Right atrium auricular region (tissue), 2 donors: ENCODE results near the gene FBXO9. TPM values are rescaled to one million over a fixed set of nuclear protein-coding genes. Genes with fewer than 3 reads are reported as not detected.

Experiments
- DNase-seq: peaks from one replicate; pipeline ENCODE4 v3.0.0-alpha.2; 2019; ENCODE audit warnings: low spot score
- H3K27ac ChIP-seq, 2 donors: fragments of 200-600 bp; sonication (generic); 1 replicate in 1 of 2; 2 replicates in 1 of 2; pipeline ENCODE4 v1.5.1; 2016 to 2019
- H3K27me3 ChIP-seq, 2 donors: fragments of 200-600 bp; sonication (generic); one replicate each; pipeline versions ENCODE4 v1.5.1 to v1.6.0; 2017 to 2019
- H3K36me3 ChIP-seq: fragments of 200-600 bp; sonication (generic); one replicate; pipeline ENCODE4 v1.5.1; 2016
- H3K4me1 ChIP-seq, 2 donors: fragments of 200-600 bp; sonication (generic); one replicate each; pipeline versions ENCODE4 v1.5.1 to v1.6.0; 2017 to 2019
- H3K4me3 ChIP-seq, 2 donors: fragments of 200-600 bp; sonication (generic); 1 replicate in 1 of 2; 2 replicates in 1 of 2; pipeline ENCODE4 v1.5.1; 2017 to 2019; ENCODE audit warnings: mild to moderate bottlenecking in 1 of 2, moderate library complexity in 1 of 2
- H3K9me3 ChIP-seq, 2 donors: fragments of 200-600 bp; sonication (generic); one replicate each; pipeline ENCODE4 v1.5.1; 2019
- CTCF ChIP-seq, 2 donors: fragments of 200-600 bp; sonication (generic); IDR thresholded peaks; one replicate each; pipeline ENCODE4 v1.5.1; 2019; ENCODE audit warnings: antibody characterized with exemption in 2 of 2
- total RNA-seq, 2 donors: library from RNA; depleted of rRNA; stranded (reverse); fragments of >200 nt; gene quantifications; one replicate each; pipeline ENCODE4 v1.1.0, GENCODE V29; 2016

Gene FBXO9
- total RNA-seq, 2 donors from 2014 or later = 35.8 to 50.5 TPM

- Histone ChIP-seq H3K4me3 (no peak overlapping the region), H3K27me3 (no peaks in the 10 kb centered on the region), H3K36me3 (no peaks in the 10 kb centered on the region), H3K4me1 (no peaks in the 10 kb centered on the region), H3K9me3 (no peaks in the 10 kb centered on the region), H3K27ac (no peak overlapping the region)
- DNase-seq = no peak
- no peak for TF ChIP-seq CTCF (IDR thresholded peaks at IDR 0.05)
Observed at GRCh38 chr6:53130569-53131290, 65.5 kb downstream of the FBXO9 start.

- no peaks in the 10 kb centered on the region for H3K4me1 ChIP-seq
- TF ChIP-seq CTCF (IDR thresholded peaks at IDR 0.05) = no peak
- H3K9me3 ChIP-seq = no peaks in the 10 kb centered on the region
- no peak for DNase-seq
- no peaks in the 10 kb centered on the region for H3K36me3 ChIP-seq
- no peak overlapping the region for H3K27ac ChIP-seq
- no peaks in the 10 kb centered on the region for H3K27me3 ChIP-seq
- no peak overlapping the region for H3K4me3 ChIP-seq
Observed at GRCh38 chr6:53133961-53134360, 68.8 kb downstream of the FBXO9 start.

- no peaks in the 10 kb centered on the region for H3K4me1 ChIP-seq
- no peak for DNase-seq
- H3K27ac ChIP-seq = no peak overlapping the region
- no peaks in the 10 kb centered on the region for H3K27me3 ChIP-seq
- H3K9me3 ChIP-seq = no peaks in the 10 kb centered on the region
- no peak overlapping the region for H3K4me3 ChIP-seq
- H3K36me3 ChIP-seq = no peaks in the 10 kb centered on the region
- no peak for TF ChIP-seq CTCF (IDR thresholded peaks at IDR 0.05)
Observed at GRCh38 chr6:53134601-53135235, 69.5 kb downstream of the FBXO9 start.

GRCh38 chr6:53136000-53136609, 70.9 kb downstream of the FBXO9 start:
- H3K27me3 ChIP-seq = no peaks in the 10 kb centered on the region
- no peak for DNase-seq
- H3K27ac ChIP-seq = no peak overlapping the region
- no peaks in the 10 kb centered on the region for H3K9me3 ChIP-seq
- no peak for TF ChIP-seq CTCF (IDR thresholded peaks at IDR 0.05)
- H3K36me3 ChIP-seq = no peaks in the 10 kb centered on the region
- no peaks in the 10 kb centered on the region for H3K4me1 ChIP-seq
- H3K4me3 ChIP-seq = no peak overlapping the region

- Histone ChIP-seq H3K9me3 (no peaks in the 10 kb centered on the region), H3K27me3 (no peaks in the 10 kb centered on the region), H3K27ac (no peak overlapping the region), H3K36me3 (no peaks in the 10 kb centered on the region), H3K4me1 (no peaks in the 10 kb centered on the region), H3K4me3 (no peak overlapping the region)
- no peak for TF ChIP-seq CTCF (IDR thresholded peaks at IDR 0.05)
- no peak for DNase-seq
Observed at GRCh38 chr6:53139841-53140413, 74.7 kb downstream of the FBXO9 start.
